PFSK-1 (cell line): Measurements from ENCODE around the gene MOCOS.

Experiments
- POLR2AphosphoS5 ChIP-seq: IDR thresholded peaks from 2 replicates; pipeline ENCODE4 v1.6.1; 2012; ENCODE audit warnings: low read depth, mild to moderate bottlenecking, control low read depth, low read length, moderate library complexity
- REST ChIP-seq, 2 experiments: IDR thresholded peaks; 2 replicates each; pipeline versions ENCODE4 v1.6.1 to v1.8.0; 2011 to 2012; ENCODE audit warnings: low read depth in 2 of 2, low read length in 2 of 2, control low read depth in 1 of 2, inconsistent platforms in 1 of 2, mild to moderate bottlenecking in 1 of 2, moderate library complexity in 1 of 2; ENCODE audit not compliant: insufficient read depth in 1 of 2
- SIN3A ChIP-seq: IDR thresholded peaks from 2 replicates; pipeline ENCODE4 v1.6.1; 2012; ENCODE audit warnings: mild to moderate bottlenecking, low read length, moderate library complexity, borderline replicate concordance; ENCODE audit not compliant: insufficient read depth

DNA sequence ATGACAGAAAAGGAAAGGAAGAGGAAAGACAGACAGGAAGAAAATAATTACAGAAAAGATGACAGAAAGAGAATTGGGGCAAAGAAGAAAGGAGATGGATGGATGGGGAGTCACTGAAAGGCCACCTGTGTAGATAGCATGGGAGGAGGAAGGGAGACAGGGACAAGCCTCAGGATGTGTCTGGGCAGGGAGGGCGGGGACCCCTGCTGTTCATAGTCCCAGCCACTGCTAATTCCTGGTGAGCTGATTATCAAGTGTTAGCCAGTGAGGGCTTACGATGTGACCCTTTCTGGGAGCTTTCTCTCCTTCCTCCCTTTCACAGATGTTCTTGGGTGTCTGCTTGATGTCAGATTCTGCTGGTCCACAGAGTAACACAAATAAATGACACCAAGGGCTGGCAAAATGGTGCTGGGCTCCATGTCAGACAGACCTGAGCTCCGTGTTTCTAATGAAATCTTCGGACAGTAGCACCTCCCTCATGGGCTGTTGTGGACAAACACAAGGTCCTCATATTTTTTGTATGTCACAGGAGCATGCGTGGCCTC lies 123.8 kb downstream of the MOCOS start:
- TF ChIP-seq REST (IDR thresholded peaks at IDR 0.05; ENCODE audit: insufficient read depth in 1 of 2, low read depth in 2 of 2, low read length in 2 of 2), result no peak
- no peak for TF ChIP-seq POLR2AphosphoS5
- no peak for TF ChIP-seq SIN3A
